Measurements from ENCODE around the gene SIVA1. TPM values are rescaled to one million over a fixed set of nuclear protein-coding genes. Genes with fewer than 3 reads are reported as not detected.

SIVA1 gene
- total RNA-seq, 1 donor from 2014 or later = 116 TPM

GRCh38 chr14:104775073-104775489 lies 22.1 kb downstream of the SIVA1 start:
- Mint-ChIP-seq H3K27ac (peak overlapping the region; percentile 49), H3K4me1 (ENCODE audit: low read depth) (peaks cover 2% of the 10 kb centered on the region), H3K27me3 (no peaks in the 10 kb centered on the region), H3K9me3 (ENCODE audit: low read depth) (peaks cover 2% of the 10 kb centered on the region), H3K4me3 (ENCODE audit: low read depth) (no peak overlapping the region), H3K36me3 (ENCODE audit: insufficient read depth) (peaks cover 17% of the 10 kb centered on the region)
- TF ChIP-seq, protein P1, sequence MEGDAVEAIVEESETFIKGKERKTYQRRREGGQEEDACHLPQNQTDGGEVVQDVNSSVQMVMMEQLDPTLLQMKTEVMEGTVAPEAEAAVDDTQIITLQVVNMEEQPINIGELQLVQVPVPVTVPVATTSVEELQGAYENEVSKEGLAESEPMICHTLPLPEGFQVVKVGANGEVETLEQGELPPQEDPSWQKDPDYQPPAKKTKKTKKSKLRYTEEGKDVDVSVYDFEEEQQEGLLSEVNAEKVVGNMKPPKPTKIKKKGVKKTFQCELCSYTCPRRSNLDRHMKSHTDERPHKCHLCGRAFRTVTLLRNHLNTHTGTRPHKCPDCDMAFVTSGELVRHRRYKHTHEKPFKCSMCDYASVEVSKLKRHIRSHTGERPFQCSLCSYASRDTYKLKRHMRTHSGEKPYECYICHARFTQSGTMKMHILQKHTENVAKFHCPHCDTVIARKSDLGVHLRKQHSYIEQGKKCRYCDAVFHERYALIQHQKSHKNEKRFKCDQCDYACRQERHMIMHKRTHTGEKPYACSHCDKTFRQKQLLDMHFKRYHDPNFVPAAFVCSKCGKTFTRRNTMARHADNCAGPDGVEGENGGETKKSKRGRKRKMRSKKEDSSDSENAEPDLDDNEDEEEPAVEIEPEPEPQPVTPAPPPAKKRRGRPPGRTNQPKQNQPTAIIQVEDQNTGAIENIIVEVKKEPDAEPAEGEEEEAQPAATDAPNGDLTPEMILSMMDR (IDR thresholded peaks at IDR 0.05; ENCODE audit: unreplicated experiment) = no peak
- no peak for DNase-seq (ENCODE audit: low spot score, unreplicated experiment)

DNA sequence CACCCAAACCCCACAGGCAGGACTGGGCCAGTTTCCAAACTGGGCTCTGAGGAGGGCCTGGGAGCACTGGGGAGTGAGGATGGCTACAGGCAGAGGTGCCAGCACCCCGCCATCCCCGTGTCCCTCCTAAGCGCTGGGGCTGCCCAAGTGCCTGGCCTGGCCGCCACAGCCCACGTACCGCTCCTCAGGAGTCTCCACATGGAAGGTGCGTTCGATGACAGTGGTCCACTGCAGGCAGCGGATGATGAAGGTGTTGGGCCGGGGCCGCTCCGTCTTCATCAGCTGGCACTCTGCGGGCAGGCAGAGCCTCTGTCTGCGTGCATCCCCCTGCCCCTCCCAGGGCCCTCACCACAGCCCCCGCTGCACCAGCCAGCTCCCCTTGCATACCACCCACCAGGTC lies 23.5 kb downstream of the SIVA1 start:
- H3K9me3 Mint-ChIP-seq (ENCODE audit: low read depth) = no peaks in the 10 kb centered on the region
- H3K27ac Mint-ChIP-seq = peak overlapping the region; percentile 73
- H3K27me3 Mint-ChIP-seq = no peaks in the 10 kb centered on the region
- TF ChIP-seq, protein P1 (IDR thresholded peaks at IDR 0.05; ENCODE audit: unreplicated experiment) = no peak
- peaks cover 8% of the 10 kb centered on the region for H3K36me3 Mint-ChIP-seq (ENCODE audit: insufficient read depth)
- H3K4me3 Mint-ChIP-seq (ENCODE audit: low read depth) = no peak overlapping the region
- DNase-seq (ENCODE audit: low spot score, unreplicated experiment) = no peak
- H3K4me1 Mint-ChIP-seq (ENCODE audit: low read depth) = no peaks in the 10 kb centered on the region

GRCh38 chr14:104776961-104777807 lies 24.2 kb downstream of the SIVA1 start:
- Mint-ChIP-seq H3K4me1 (ENCODE audit: low read depth) (no peaks in the 10 kb centered on the region), H3K27me3 (no peaks in the 10 kb centered on the region), H3K27ac (no peak overlapping the region), H3K36me3 (ENCODE audit: insufficient read depth) (peaks cover 2% of the 10 kb centered on the region), H3K9me3 (ENCODE audit: low read depth) (no peaks in the 10 kb centered on the region), H3K4me3 (ENCODE audit: low read depth) (no peak overlapping the region)
- DNase-seq (ENCODE audit: low spot score, unreplicated experiment) = no peak
- TF ChIP-seq, protein P1 (IDR thresholded peaks at IDR 0.05; ENCODE audit: unreplicated experiment) = peak; percentile 12

DNA sequence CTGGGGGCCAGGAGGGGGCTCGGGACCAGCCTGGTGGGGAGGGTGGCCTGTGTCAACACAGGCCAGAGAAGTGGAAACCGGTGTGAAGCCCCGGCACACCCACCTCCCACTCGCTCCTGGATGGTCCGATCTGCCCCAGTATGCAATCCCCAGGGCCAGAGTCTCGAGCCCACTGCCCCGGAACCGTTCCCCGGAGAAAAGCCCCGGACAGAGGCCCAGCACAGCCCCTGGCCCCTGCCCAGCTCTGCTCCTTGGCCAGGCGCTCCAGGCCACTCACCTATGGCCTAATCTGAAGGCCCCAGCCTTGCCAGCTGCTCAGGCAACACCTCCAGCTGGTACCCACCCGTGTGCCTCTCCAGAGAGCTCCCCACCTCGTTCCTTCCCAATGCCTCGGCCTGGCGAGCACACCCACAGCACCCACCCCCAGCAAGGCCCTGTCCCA lies 24.9 kb downstream of the SIVA1 start:
- peaks cover 2% of the 10 kb centered on the region for H3K36me3 Mint-ChIP-seq (ENCODE audit: insufficient read depth)
- H3K27ac Mint-ChIP-seq = no peak overlapping the region
- H3K9me3 Mint-ChIP-seq (ENCODE audit: low read depth) = no peaks in the 10 kb centered on the region
- TF ChIP-seq, protein P1 (IDR thresholded peaks at IDR 0.05; ENCODE audit: unreplicated experiment) = no peak
- H3K4me3 Mint-ChIP-seq (ENCODE audit: low read depth) = no peak overlapping the region
- H3K27me3 Mint-ChIP-seq = no peaks in the 10 kb centered on the region
- DNase-seq (ENCODE audit: low spot score, unreplicated experiment) = no peak
- H3K4me1 Mint-ChIP-seq (ENCODE audit: low read depth) = no peaks in the 10 kb centered on the region

DNA sequence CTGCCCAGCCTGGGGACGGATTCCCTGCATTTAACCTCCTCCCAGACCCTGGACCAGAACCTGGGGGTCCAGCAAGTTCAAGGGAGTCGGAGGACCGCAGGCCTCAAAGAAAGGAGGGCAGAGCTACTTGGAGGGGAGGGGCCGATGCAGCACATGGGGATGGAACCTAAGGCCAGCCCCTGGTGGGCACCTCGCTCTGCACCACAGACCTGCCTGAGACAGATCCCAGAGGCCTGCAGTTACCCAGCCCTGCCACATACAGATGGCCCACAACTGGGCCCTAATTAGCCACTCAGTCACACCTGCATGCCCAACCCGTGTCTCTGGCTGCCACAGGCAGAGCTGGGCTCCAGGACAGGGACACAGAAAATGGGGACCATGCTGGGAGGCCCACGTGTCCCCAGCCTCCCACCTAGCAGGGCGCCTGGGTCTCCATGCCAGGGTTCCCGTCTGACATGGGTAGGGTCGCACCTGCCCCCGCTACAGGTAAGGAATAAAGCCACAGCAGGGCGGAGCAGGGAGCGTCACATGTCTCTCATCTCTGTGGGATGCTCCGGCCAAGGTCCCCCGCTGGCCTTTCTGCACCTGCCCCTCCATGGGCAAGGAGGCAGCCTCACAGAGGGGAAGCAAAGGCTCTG lies 25.9 kb downstream of the SIVA1 start:
- Mint-ChIP-seq H3K9me3 (ENCODE audit: low read depth) (no peaks in the 10 kb centered on the region), H3K4me3 (ENCODE audit: low read depth) (no peak overlapping the region), H3K4me1 (ENCODE audit: low read depth) (no peaks in the 10 kb centered on the region), H3K27ac (peak overlapping the region; percentile 29), H3K27me3 (no peaks in the 10 kb centered on the region), H3K36me3 (ENCODE audit: insufficient read depth) (peaks cover 2% of the 10 kb centered on the region)
- TF ChIP-seq, protein P1 (IDR thresholded peaks at IDR 0.05; ENCODE audit: unreplicated experiment) = no peak
- no peak for DNase-seq (ENCODE audit: low spot score, unreplicated experiment)

Measured in progenitor cell of endocrine pancreas (in vitro differentiated cells).